ENCODE data around the gene CCAR1. TPM values are rescaled to one million over a fixed set of nuclear protein-coding genes. Genes with fewer than 3 reads are reported as not detected.

CCAR1 gene
- total RNA-seq (2022; extraction: Qiagen RNA extraction) = 57.3 to 72.1 TPM (median 60.8 TPM) in 5 replicates

GRCh38 chr10:68720793-68721672 lies at the start of gene CCAR1:
CCAR1 (plus strand) TSS chr10:68721239; CDS start chr10:68722505, 1,266 bp downstream.

GRCh38 chr10:68826764-68827591 lies 105.9 kb downstream of the CCAR1 start, which contains the start of gene STOX1:
STOX1 (plus strand) TSS chr10:68827531; CDS start chr10:68827624, 93 bp downstream.

Other genes starting within 250 kb of the CCAR1 start
- 7.7 to 12.0 TPM (median 9.7 TPM) in 5 replicates for gene DNA2, start 249.3 kb upstream of the CCAR1 start, total RNA-seq (2022; extraction: Qiagen RNA extraction)
- gene SLC25A16, start 193.7 kb upstream of the CCAR1 start, total RNA-seq (2022; extraction: Qiagen RNA extraction) = 16.2 to 19.5 TPM (median 19.4 TPM) in 5 replicates
- 0.43 to 0.90 TPM (median 0.55 TPM) in 5 replicates for gene TET1, start 160.9 kb upstream of the CCAR1 start, total RNA-seq (2022; extraction: Qiagen RNA extraction)
- 0.53 to 0.82 TPM (median 0.70 TPM) in 5 replicates for gene STOX1, start 106.3 kb downstream of the CCAR1 start, total RNA-seq (2022; extraction: Qiagen RNA extraction)
- gene DDX50, start 180.1 kb downstream of the CCAR1 start, total RNA-seq (2022; extraction: Qiagen RNA extraction) = 31.7 to 43.4 TPM (median 35.3 TPM) in 5 replicates
- 110 to 183 TPM (median 127 TPM) in 5 replicates for gene DDX21, start 234.9 kb downstream of the CCAR1 start, total RNA-seq (2022; extraction: Qiagen RNA extraction)